ENCODE measurements around the gene PHEX. TPM values are rescaled to one million over a fixed set of nuclear protein-coding genes. Genes with fewer than 3 reads are reported as not detected.
A peak's percentile ranks its signal among the peaks of the same experiment; 100 is the strongest.

Gene PHEX
- total RNA-seq, 1 experiment from 2014 or later: 0.89 TPM

GRCh38 chrX:22203186-22203585 is 171.1 kb downstream of the PHEX start:
- DNase-seq (ENCODE audit: unreplicated experiment): no peak
- H3K4me1 Mint-ChIP-seq (ENCODE audit: insufficient read depth, unreplicated experiment): no peaks in the 10 kb centered on the region
- no TSS peak for BruUV-seq (replicated peaks)
- CTCF ChIA-PET: interaction anchor here (1.7 kb wide), 1 partner anchor 67 kb away, joined by 5 read pairs; no protein-coding TSS in a partner anchor
- H3K9me3 Mint-ChIP-seq (ENCODE audit: unreplicated experiment): no peaks in the 10 kb centered on the region
- H3K36me3 Mint-ChIP-seq (ENCODE audit: insufficient read depth, unreplicated experiment): peaks cover 4% of the 10 kb centered on the region
- POLR2A ChIA-PET: no interaction called here
- H3K27ac Mint-ChIP-seq (ENCODE audit: low read depth, unreplicated experiment): no peak overlapping the region
- intact Hi-C loops (cut with micrococcal nuclease): no loop called here
- TF ChIP-seq CTCF (IDR thresholded peaks at IDR 0.05; ENCODE audit: unreplicated experiment): no peak
- H3K27me3 Mint-ChIP-seq (ENCODE audit: insufficient read depth, unreplicated experiment): peaks cover 64% of the 10 kb centered on the region
- H3K4me3 Mint-ChIP-seq (ENCODE audit: unreplicated experiment): no peak overlapping the region

DNA sequence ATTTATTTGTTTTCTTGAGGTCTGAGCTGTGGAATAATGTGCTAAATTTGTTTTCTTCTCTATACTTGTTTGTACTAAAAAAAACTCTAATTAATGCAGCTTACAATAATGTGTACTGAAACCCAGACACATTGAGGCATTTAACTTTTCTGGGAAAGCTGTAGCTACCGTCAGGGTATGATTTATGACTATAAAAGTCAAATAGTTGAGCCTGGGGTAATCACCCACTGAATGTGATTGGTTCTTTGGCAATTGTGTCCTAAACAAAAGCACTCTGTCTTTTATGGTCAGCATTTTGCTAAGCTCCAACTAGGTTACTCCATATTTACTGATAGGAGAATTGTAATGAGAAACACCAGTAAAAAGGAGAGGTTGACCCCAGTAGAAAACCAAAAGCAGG is 174.7 kb downstream of the PHEX start:
- Mint-ChIP-seq H3K36me3 (ENCODE audit: insufficient read depth, unreplicated experiment) (no peaks in the 10 kb centered on the region), H3K4me1 (ENCODE audit: insufficient read depth, unreplicated experiment) (no peaks in the 10 kb centered on the region), H3K4me3 (ENCODE audit: unreplicated experiment) (no peak overlapping the region), H3K27ac (ENCODE audit: low read depth, unreplicated experiment) (no peak overlapping the region), H3K9me3 (ENCODE audit: unreplicated experiment) (no peaks in the 10 kb centered on the region), H3K27me3 (ENCODE audit: insufficient read depth, unreplicated experiment) (peaks cover 80% of the 10 kb centered on the region)
- intact Hi-C loops (cut with micrococcal nuclease): no loop called here
- no TSS peak for BruUV-seq (replicated peaks)
- CTCF ChIA-PET: interaction anchor here (0.6 to 1.4 kb wide), 3 partner anchors 10 to 1179 kb away, joined by 3 read pairs; no protein-coding TSS in a partner anchor
- no peak for DNase-seq (ENCODE audit: unreplicated experiment)
- TF ChIP-seq CTCF (IDR thresholded peaks at IDR 0.05; ENCODE audit: unreplicated experiment): no peak
- POLR2A ChIA-PET: no interaction called here

DNA sequence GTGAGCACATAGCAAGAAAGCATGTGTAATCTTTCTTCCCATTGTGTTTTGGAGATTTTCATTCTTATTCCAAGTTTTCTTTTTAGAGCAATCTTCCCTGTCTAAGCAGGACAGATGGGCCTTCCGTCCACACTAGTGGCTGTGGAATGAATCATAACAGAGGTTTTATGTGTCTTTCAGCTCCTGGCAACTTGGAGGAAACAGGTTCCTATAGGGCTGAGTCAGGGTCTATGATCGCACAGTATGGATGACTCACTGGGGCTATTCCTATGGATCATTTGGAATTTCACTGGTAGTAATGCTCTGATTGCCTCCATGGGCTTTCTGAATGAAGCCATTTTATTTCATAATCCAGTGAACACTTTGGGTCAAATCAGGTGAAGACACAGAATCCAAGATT is 188.8 kb downstream of the PHEX start:
- POLR2A ChIA-PET: interaction anchor here (0.6 kb wide), 1 partner anchor 262 kb away, joined by 4 read pairs; no protein-coding TSS in a partner anchor
- H3K9me3 Mint-ChIP-seq (ENCODE audit: unreplicated experiment): no peaks in the 10 kb centered on the region
- intact Hi-C loops (cut with micrococcal nuclease): no loop called here
- no TSS peak for BruUV-seq (replicated peaks)
- no peak overlapping the region for H3K27ac Mint-ChIP-seq (ENCODE audit: low read depth, unreplicated experiment)
- H3K4me1 Mint-ChIP-seq (ENCODE audit: insufficient read depth, unreplicated experiment): peaks cover 11% of the 10 kb centered on the region
- H3K36me3 Mint-ChIP-seq (ENCODE audit: insufficient read depth, unreplicated experiment): no peaks in the 10 kb centered on the region
- peak; percentile 78 for DNase-seq (ENCODE audit: unreplicated experiment)
- H3K4me3 Mint-ChIP-seq (ENCODE audit: unreplicated experiment): no peak overlapping the region
- no peak for TF ChIP-seq CTCF (IDR thresholded peaks at IDR 0.05; ENCODE audit: unreplicated experiment)
- H3K27me3 Mint-ChIP-seq (ENCODE audit: insufficient read depth, unreplicated experiment): peaks cover 48% of the 10 kb centered on the region
- CTCF ChIA-PET: interaction anchor here (0.6 to 1.4 kb wide), 3 partner anchors 14 to 731 kb away, joined by 3 to 4 read pairs (median 3); no protein-coding TSS in a partner anchor

DNA sequence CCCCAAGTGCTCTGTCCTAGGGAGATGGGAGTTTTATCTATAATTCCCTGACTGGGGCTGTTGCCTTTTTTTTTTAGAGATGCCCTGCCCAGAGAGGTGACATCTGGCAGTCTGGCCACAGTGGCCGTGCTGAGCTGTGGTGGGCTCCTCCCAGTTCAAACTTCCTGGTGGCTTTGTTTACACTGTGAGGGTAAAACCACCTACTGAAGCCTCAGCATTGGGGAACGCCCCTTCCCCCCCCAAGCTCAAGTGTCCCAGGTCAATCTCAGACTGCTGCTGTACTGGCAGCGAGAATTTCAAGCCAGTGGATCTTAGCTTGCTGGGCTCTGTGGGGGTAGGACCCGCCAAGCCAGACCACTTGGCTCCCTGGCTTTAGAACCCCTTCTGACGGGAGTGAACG is 202.3 kb downstream of the PHEX start:
- no peaks in the 10 kb centered on the region for H3K4me1 Mint-ChIP-seq (ENCODE audit: insufficient read depth, unreplicated experiment)
- H3K36me3 Mint-ChIP-seq (ENCODE audit: insufficient read depth, unreplicated experiment): no peaks in the 10 kb centered on the region
- no peak overlapping the region for H3K4me3 Mint-ChIP-seq (ENCODE audit: unreplicated experiment)
- H3K9me3 Mint-ChIP-seq (ENCODE audit: unreplicated experiment): no peaks in the 10 kb centered on the region
- TF ChIP-seq CTCF (IDR thresholded peaks at IDR 0.05; ENCODE audit: unreplicated experiment): no peak
- peaks cover 78% of the 10 kb centered on the region for H3K27me3 Mint-ChIP-seq (ENCODE audit: insufficient read depth, unreplicated experiment)
- ChIA-PET POLR2A (no interaction called here), CTCF (interaction anchor here (0.6 kb wide), 3 partner anchors 14 to 785 kb away, joined by 3 read pairs; no protein-coding TSS in a partner anchor)
- intact Hi-C loops (cut with micrococcal nuclease): no loop called here
- BruUV-seq (replicated peaks): no TSS peak
- no peak overlapping the region for H3K27ac Mint-ChIP-seq (ENCODE audit: low read depth, unreplicated experiment)
- DNase-seq (ENCODE audit: unreplicated experiment): no peak
